GM13977 (cell line): ENCODE results near the gene STIP1.

Source experiments
- DNase-seq: peaks from one replicate; pipeline ENCODE4 v3.0.0; 2012; ENCODE audit warnings: low spot score
- CTCF ChIP-seq: IDR thresholded peaks from 2 replicates; pipeline ENCODE4 v1.5.1; 2012; ENCODE audit warnings: mild to moderate bottlenecking, control low read depth; ENCODE audit not compliant: insufficient read depth; ENCODE audit errors: extremely low read depth, missing control alignments
- in situ Hi-C: fragments of 300-500 bp; cut with MboI; formaldehyde crosslinking; loops from one replicate; pipeline ENCODE4 v1.12.0; 2022; ENCODE audit warnings: low sequenced_read_pairs, low pct_unique_long_range_greater_than_20kb, mixed read lengths, inconsistent platforms; ENCODE audit not compliant: unreplicated experiment

Gene STIP1

DNA sequence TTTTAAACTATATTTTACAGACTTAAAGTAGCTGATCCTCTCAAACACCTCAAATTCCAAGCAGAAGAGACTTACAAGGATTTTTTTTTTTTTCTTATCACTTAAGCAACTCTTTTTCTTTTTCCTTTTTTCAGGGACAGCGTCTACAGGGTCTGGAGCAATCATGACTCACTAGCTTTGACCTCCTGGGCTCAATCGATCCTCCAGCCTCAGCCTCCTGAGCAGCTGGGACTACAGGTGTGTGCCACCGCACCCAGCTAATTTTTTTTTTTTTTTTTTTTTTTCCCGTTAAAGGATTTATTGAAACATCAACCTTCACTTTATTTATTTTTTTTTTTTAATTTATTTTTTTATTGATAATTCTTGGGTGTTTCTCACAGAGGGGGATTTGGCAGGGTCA, 15.6 kb upstream of the STIP1 start:
- TF ChIP-seq CTCF, result no peak
- DNase-seq, result no peak
- in situ Hi-C loops, result loop anchor here (25.0 kb wide), 1 partner anchor 183 kb away; the partner anchor contains the start of gene OTUB1

DNA sequence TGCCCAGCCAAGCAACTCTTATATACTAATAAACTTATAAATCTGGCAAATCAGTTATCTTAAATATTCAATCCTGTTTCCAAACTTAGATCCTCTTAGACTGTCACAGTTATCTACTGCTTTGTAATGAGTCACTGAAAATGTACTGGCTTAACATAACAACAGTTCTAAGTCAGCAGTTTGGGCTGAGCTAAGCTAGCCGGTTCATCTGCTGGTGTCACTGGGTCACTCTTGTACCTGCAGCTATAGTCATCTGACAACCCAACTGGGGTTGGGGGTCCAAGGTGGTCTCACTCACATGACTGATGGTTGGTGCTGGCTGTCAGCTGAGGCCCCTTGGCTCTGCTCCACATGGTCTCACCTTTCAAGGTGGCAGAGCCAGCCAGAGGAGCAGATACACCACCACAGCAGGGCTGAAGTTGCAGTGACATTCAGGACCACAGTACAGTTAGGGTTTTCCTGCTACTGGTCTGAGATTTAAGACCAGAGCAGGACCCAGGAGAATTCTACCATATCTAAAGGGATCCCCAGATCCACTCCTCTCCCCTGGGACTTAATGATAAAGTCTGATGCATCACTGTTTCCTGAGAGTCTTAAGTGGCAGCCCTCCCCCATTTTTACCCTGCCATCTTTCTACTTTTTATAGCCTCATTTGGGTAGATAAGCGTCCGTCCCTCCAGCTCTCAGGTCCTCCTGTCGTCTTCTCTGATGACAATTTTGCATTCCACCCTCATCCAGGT, 12.2 kb upstream of the STIP1 start:
- no peak for DNase-seq
- in situ Hi-C loops, result loop anchor here (25.0 kb wide), 1 partner anchor 186 kb away; the partner anchor contains the start of gene OTUB1
- TF ChIP-seq CTCF, result no peak

- no peak for DNase-seq
- in situ Hi-C loops, result no loop called here
- no peak for TF ChIP-seq CTCF
These were observed 9.2 kb upstream of the STIP1 start for GRCh38 chr11:64176751-64177150.

GRCh38 chr11:64178203-64178602, 7.8 kb upstream of the STIP1 start:
- DNase-seq, result no peak
- in situ Hi-C loops, result no loop called here
- TF ChIP-seq CTCF, result no peak

GRCh38 chr11:64178951-64179639, 6.9 kb upstream of the STIP1 start:
- in situ Hi-C loops, result no loop called here
- TF ChIP-seq CTCF, result no peak
- DNase-seq, result no peak

DNA sequence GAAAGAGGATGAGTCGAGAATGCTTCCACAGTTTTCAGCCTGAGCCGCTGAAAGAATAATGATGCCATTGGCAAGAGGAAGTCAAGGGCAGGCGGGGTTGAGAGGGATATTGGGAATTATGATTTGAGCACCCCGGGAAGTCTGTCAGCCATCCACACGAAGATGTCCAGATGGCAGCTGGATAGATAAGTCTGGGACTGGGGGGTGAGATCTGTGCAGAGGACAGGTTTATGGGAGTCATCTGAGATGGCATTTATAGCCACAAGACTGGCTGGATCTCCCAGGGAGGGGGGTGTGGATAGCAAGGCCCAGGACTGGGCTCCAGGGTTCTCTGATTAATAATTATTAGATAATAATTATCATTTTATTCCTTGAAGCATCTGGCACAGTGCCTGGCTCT, 5.1 kb upstream of the STIP1 start:
- no peak for TF ChIP-seq CTCF
- DNase-seq, result no peak
- in situ Hi-C loops, result no loop called here
